Measurements from ENCODE around the gene RASGRF1.

Gene RASGRF1

GRCh38 chr15:79086814-79087213, 3.8 kb downstream of the RASGRF1 start:
- Histone ChIP-seq H3K79me2 (no peaks in the 10 kb centered on the region), H3K27ac (no peak overlapping the region), H3K9me3 (ENCODE audit: control insufficient read depth, low read length) (no peaks in the 10 kb centered on the region), H3K36me3 (ENCODE audit: control insufficient read depth, insufficient read depth, low read length) (no peaks in the 10 kb centered on the region), H3K4me2 (ENCODE audit: low read length) (no peak overlapping the region), H2AFZ (no peak overlapping the region), H3K9ac (no peak overlapping the region), H3K27me3 (ENCODE audit: control insufficient read depth, insufficient read depth, low read length) (no peaks in the 10 kb centered on the region), H3K4me3 (ENCODE audit: low read depth, low read length) (no peak overlapping the region), H3K4me1 (no peaks in the 10 kb centered on the region)
- TF ChIP-seq CTCF (IDR thresholded peaks at IDR 0.05), result no peak

GRCh38 chr15:79084308-79084968, 6.1 kb downstream of the RASGRF1 start:
- Histone ChIP-seq H3K27me3 (ENCODE audit: control insufficient read depth, insufficient read depth, low read length) (no peaks in the 10 kb centered on the region), H3K9ac (no peak overlapping the region), H3K9me3 (ENCODE audit: control insufficient read depth, low read length) (no peaks in the 10 kb centered on the region), H2AFZ (no peak overlapping the region), H3K4me3 (ENCODE audit: low read depth, low read length) (no peak overlapping the region), H3K27ac (no peak overlapping the region), H3K4me2 (ENCODE audit: low read length) (no peak overlapping the region), H3K36me3 (ENCODE audit: control insufficient read depth, insufficient read depth, low read length) (no peaks in the 10 kb centered on the region), H3K4me1 (no peaks in the 10 kb centered on the region), H3K79me2 (no peaks in the 10 kb centered on the region)
- no peak for TF ChIP-seq CTCF (IDR thresholded peaks at IDR 0.05)

DNA sequence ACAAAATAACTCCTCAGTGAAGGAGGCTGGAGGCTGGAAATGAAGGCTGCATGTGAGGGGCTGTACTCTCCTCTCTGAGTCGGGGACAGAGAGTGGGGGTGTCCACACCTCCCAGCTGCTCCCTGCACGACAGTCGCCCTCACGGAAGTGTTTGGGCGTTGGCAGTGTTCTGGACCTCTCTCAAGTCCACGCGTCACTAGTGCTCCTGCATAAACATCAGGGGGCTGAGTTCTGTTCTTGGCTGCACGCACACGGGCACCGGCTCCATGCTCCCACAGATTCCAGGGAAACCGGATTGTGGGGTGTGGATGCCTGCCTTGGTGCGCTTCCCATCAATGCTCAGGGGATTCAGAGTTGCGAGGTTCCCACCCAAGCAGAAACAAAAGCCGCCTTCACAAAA, 7.4 kb downstream of the RASGRF1 start:
- TF ChIP-seq CTCF (IDR thresholded peaks at IDR 0.05), result no peak
- H3K9ac ChIP-seq, result no peak overlapping the region
- H2AFZ ChIP-seq, result no peak overlapping the region
- H3K4me2 ChIP-seq (ENCODE audit: low read length), result no peak overlapping the region
- no peaks in the 10 kb centered on the region for H3K9me3 ChIP-seq (ENCODE audit: control insufficient read depth, low read length)
- H3K79me2 ChIP-seq, result no peaks in the 10 kb centered on the region
- no peak overlapping the region for H3K27ac ChIP-seq
- no peaks in the 10 kb centered on the region for H3K4me1 ChIP-seq
- H3K36me3 ChIP-seq (ENCODE audit: control insufficient read depth, insufficient read depth, low read length), result no peaks in the 10 kb centered on the region
- no peak overlapping the region for H3K4me3 ChIP-seq (ENCODE audit: low read depth, low read length)
- H3K27me3 ChIP-seq (ENCODE audit: control insufficient read depth, insufficient read depth, low read length), result no peaks in the 10 kb centered on the region

- Histone ChIP-seq H3K9me3 (ENCODE audit: control insufficient read depth, low read length) (no peaks in the 10 kb centered on the region), H3K4me1 (no peaks in the 10 kb centered on the region), H3K79me2 (no peaks in the 10 kb centered on the region), H2AFZ (no peak overlapping the region), H3K4me3 (ENCODE audit: low read depth, low read length) (no peak overlapping the region), H3K36me3 (ENCODE audit: control insufficient read depth, insufficient read depth, low read length) (no peaks in the 10 kb centered on the region), H3K9ac (no peak overlapping the region), H3K27ac (no peak overlapping the region), H3K27me3 (ENCODE audit: control insufficient read depth, insufficient read depth, low read length) (no peaks in the 10 kb centered on the region), H3K4me2 (ENCODE audit: low read length) (no peak overlapping the region)
- TF ChIP-seq CTCF (IDR thresholded peaks at IDR 0.05), result no peak
Observed at GRCh38 chr15:79082363-79083070, 8.1 kb downstream of the RASGRF1 start.
